GM03348 (cell line): ENCODE results near the gene EFCAB13.
"Not testable (repeated sequence)": the region's sequence is repeated elsewhere in the genome, so short reads cannot be mapped to it uniquely, and the experiment has no call there.

Experiments
- DNase-seq: peaks from one replicate; pipeline ENCODE4 v3.0.0; 2012; ENCODE audit warnings: low spot score

EFCAB13 gene

GRCh38 chr17:47330548-47330947, 6.8 kb downstream of the EFCAB13 start:
- no peak for DNase-seq

GRCh38 chr17:47332287-47332686, 8.5 kb downstream of the EFCAB13 start:
- no peak for DNase-seq

DNA sequence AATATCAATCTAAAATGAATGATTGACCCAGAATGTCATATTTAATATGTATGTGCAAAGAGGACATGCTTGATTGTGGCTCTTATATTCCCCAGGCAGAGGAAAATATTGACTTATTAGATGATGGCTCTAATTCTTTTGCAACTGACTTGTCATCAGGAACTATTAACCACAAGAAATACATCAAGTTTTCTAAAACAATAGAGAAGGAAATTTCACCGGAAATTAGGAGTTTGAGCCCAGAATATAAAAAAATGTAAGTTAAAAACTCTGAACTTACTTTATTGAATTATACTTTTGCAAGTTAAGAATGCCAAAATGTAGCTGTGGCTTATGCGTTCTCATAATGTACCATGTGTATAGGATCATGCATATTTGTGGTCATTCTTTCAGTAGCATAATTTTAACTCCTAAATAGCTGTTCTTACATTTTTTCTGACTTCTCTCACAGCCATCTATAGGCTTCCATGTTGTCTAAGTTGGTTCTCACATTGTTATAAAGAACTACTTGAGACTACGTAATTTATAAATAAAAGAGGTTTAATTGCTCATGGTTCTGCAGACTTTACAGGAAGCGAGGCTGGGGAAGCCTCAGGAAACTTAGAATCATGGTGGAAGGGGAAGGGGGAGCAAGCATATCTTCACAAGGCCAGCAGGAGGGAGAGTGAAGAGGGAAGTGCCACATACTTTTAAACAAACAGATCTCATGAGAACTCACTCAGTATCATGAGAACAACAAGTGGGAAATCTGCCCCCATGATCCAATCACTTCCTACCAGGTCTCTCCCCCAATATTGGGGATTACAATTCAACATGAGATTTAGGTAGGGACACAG, 11.6 kb downstream of the EFCAB13 start:
- no peak for DNase-seq

DNA sequence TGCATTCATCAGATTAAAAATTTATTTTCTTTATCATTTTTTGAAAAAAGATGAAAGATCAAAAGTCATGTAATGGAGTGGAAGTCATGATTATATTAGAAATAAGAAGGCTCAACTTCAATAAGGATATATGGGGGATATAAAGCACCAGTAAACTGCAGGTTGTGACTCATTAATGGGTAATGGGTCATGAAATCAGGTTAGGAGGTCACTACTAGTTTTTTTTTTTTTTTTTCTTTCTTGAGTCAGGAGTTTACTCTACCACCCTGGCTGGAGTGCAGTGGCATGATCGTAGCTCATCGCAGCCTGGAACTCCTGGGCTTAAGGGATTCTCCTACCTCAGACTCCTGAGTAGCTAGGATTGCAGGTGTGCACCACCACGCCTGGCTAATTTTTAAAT, 14.3 kb downstream of the EFCAB13 start:
- no peak for DNase-seq

GRCh38 chr17:47352848-47353247, 29.1 kb downstream of the EFCAB13 start:
- no peak for DNase-seq

DNA sequence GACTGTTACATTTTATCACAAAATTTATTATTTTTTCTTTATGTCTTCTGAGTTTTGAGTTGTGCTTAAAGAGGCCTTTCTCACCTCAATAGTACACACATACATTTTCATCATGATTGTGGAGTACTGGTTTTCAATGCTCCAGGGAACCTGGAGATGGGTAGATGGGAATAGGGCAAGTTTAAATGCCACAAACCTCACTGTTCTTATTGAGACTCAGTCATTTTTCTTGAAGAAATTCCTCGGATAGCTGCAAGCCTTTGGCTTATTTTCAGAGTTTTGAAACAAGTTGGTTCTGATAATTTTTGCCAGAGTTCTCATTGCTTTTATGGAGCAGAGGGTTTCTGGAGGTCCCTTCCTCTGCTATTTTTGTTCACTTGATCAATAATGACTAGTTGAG, 34.9 kb downstream of the EFCAB13 start:
- no peak for DNase-seq

DNA sequence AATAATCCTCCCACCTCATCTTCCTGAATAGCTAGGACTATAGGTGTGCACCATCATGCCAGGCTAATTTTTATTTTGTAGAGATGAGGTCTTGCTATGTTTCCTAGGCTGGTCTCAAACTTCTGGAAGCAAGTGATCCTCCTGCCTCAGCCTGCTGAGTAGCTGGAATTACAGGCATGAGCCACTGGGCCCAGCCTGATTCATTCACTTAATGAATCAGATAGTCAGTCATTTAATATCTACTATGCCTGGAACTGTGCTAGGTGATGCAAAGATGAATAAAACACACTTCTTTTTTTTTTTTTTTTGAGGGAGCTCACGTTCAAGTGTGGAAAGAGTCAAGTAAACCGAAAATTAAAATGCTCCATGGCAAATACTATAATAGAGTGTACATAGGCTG, 39.4 kb downstream of the EFCAB13 start:
- DNase-seq = no peak

GRCh38 chr17:47367257-47367656, 43.5 kb downstream of the EFCAB13 start:
- no peak for DNase-seq

- DNase-seq = no peak
These were observed 44.5 kb downstream of the EFCAB13 start for GRCh38 chr17:47368262-47368661.

DNA sequence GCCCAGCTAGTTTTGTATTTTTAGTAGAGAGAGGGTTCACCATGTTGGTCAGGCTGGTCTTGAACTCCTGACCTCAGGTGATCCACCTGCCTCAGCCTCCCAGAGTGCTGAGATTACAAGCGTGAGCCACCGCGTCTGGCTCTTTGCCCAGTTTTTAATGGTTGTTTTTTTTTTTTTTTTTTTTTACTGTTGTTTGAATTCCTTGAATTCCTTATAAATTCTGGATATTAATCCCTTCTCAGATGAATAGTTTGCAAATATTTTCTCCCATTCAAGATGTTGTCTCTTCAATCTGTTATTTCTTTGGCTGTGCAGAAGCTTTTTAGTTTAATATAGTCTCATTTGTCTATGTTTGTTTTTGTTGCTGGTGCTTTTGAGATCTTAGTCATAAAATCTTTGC, 47.1 kb downstream of the EFCAB13 start:
- not testable (repeated sequence) for DNase-seq

GRCh38 chr17:47373002-47373401, 49.2 kb downstream of the EFCAB13 start:
- no peak for DNase-seq

- DNase-seq = no peak
These were observed 52.5 kb downstream of the EFCAB13 start for GRCh38 chr17:47376247-47376646.

DNA sequence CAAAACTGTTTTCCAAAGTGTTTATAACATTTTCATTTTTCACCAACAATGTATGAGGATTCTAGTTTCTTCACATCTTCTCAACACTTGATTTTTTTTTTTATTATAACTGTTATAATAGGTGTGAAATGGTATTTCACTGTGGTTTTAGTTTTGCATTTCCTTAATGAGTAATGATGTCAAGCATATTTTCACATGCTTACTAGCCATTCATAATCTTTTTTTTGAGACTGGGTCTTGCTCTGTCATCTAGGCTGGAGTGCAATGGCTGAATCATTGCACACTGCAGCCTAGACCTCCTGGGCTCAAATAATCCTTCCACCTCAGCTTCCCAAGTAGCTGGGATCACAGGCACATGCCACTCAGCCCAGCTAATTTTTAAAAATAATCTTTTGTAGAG, 65.1 kb downstream of the EFCAB13 start:
- DNase-seq = no peak

GRCh38 chr17:47397532-47398128, 73.9 kb downstream of the EFCAB13 start:
- DNase-seq = not testable (repeated sequence)

- DNase-seq = no peak
These were observed 76.6 kb downstream of the EFCAB13 start for GRCh38 chr17:47400333-47400732.

DNA sequence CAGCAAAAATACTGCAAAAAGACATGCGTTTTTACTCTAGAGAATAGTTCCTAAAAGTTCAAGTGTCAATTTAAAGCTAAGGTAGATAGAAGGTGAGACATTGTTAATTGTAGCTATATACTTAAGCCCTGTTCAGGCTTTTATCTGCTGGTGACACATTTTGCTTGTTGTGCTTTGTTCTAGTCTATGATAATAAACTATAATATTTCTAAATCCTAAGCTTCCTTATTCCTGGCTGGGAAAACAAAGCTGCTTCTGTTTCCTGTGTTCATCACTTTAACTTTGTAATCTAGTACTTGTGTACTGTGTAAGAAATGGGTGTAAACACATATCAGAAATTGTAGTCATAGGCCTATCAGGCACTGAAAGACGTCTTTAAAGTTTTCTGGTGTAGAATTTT, 77.3 kb downstream of the EFCAB13 start:
- no peak for DNase-seq

- no peak for DNase-seq
These were observed 80.3 kb downstream of the EFCAB13 start for GRCh38 chr17:47404006-47404405.

DNA sequence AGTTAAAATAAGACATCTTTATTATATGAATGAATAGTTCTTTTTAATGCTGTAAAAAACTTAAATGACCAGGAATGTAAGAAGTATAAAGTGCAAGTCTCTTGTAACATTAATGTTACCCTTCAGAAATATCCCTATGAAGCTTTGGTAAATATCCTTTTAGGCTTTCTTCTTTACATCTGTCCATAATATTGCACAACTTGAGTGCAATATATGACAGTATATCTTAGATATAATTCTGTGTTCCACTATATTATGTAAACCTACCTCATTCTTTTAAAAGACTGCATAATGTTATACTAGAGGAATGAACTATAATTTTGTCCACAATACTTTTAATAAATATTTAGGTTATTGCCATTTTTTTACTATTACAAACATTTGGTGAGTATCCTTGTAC, 81.1 kb downstream of the EFCAB13 start:
- DNase-seq = no peak

GRCh38 chr17:47413872-47414271, 90.1 kb downstream of the EFCAB13 start:
- no peak for DNase-seq

DNA sequence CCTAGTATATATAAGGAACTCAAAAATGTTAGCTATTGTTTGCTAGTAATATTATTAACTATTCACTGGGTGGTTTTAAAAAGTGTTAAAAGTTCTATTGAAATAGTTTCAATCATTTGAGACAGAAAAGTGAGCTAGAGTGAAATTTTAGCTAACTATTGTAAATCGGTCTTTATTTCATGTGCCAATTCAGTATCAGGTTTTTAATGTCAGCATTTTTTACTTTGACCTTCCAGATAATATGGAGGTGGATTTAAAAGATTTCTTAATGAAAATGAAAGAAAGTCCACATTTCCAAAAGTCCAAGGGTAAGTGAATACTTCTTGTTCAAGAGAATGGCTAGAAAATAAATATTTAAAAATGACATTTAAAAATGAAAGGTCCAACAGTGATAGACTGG, 90.9 kb downstream of the EFCAB13 start:
- DNase-seq = no peak

DNA sequence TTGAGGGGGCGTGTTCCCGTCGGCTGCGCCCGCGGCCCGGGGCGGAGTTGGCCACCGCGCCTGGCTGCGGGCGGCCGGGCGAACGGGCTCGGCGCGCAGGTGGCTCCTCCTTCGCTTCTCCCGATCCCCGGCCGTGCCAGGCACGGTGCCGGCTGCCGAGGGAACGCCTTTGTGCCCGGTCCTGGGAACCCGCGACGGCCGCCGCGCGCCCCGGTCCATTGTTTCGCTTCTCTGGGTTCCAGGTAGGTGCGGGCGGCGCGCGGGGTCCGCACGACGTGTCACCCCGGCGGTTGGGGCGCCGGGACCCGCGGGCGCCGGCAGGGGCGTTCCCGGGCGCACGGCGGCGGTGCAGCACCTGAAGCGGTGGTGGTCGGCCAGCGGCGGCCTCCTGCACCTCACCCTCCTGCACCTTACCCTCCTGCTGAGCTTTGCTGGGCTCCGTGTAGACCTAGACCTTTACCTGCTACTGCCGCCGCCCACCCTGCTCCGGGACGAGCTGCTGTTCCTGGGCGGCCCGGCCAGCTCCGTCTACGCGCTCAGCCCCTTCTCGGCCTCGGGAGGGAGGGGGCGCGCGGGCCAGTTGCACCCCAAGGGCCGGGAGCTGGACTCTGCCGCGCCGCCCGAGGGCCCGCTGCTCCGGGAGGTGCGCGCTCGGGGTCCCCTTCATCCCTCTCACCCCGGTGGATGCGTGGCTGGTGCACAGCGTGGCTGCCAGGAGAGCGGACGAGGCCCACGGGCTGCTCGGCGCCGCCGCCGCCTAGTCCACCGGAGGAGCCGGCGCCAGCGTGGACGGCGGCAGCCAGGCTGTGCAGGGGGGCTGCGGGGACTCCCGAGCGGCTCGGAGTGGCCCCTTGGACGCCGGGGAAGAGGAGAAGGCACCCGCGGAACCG, 99.9 kb downstream of the EFCAB13 start:
- peak; percentile 67 for DNase-seq

- not testable (repeated sequence) for DNase-seq
These were observed 101.5 kb downstream of the EFCAB13 start for GRCh38 chr17:47425233-47425632.
